ENCODE measurements around the gene SMAD6.

Gene SMAD6

DNA sequence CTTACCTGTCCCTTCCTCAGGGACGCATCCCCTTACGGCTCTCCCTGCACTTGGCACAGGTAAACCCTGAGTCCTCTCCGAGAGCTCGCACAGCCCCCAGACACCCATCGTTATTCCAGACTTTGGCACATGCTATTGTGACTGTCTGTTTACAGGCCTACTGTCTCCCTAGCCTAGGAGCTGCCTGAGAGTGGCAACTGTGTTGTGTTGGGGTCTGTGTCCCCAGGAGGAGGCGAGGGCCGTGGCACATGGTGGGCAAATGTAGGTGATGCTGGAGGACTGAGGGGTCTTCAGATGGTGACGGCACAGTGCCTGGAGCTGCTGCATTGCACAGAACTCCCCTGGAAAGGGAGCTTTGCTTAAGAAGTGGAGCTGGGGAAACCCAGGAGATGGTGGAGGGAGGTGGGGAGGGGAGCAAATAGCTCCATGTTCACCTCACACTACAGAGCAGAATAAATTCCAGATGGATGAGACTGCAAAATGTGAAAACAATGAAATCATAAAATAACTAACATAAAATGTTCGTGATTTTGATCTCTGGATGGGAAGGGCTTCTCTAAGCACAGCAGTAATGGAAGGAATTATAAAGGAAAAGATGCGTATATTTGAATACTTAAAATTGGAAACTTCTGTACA lies 96.5 kb downstream of the SMAD6 start:
- no peak for DNase-seq (ENCODE audit: low spot score)

DNA sequence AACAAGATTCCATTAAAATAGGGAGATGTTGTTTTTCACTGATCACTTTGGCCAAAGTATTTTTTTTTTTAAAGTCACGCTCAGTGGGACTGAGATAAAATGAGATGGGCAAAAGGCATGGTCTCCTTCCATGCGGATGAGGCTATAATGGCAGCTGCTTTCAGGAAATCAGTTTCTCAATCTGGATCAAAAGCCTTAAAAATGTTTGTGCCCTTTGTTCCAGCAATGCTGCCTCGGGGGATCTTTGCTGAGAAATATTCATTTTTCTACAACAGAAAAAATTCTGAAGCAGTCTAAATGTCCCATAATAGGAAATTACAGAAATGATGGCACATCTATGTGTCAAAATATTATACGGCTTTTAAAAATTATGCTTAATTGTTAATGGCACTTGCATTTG lies 97.2 kb downstream of the SMAD6 start:
- DNase-seq (ENCODE audit: low spot score): no peak

DNA sequence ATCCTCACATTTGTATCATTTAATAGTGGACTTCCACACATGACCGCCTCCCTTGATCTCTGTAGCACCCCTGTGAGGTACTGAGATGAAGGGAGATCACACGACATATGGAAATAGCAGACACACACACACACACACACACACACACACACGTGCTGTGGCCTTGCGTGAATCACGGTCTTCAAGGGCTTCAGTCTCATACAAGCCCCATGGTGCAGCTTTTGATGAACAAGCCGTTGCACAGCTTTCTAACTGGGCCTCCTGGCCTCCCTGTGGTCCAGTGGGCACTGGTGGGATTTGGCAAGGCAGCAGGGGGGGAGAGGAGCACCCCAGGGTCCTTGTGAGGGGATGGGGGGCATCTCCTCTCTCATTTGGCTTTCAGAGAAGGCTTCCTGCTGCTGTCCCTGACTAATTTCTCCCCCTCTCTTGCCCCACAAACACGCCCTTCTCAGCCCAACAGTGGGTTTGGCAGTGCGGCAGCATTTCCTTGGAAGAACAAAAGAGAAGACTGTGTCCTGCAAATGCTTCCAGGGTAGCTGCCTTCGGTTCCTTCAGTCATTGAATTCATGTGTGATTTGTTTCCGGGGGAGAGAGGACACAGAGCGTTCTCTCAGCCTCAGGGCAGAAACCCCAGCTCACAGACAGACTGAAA lies 98.7 kb downstream of the SMAD6 start:
- DNase-seq (ENCODE audit: low spot score): no peak

DNA sequence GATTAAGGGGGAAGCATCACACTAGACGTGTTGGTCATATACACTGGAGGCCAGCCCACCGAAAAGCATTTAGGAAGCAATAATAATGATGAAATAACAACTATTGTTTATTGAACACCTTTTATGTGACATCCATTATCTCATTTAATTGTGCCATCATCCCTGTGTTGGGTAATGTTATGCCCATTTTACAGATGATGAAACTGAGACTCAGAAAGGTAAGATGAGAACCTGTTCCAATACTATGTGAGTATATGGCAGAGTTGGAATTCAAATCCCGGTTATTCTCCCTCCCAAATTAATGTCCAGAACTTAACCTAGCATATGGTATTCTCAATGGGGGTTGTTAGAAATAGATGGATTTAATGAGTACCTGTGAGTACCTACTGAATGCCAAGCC lies 99.2 kb downstream of the SMAD6 start:
- DNase-seq (ENCODE audit: low spot score): no peak

DNA sequence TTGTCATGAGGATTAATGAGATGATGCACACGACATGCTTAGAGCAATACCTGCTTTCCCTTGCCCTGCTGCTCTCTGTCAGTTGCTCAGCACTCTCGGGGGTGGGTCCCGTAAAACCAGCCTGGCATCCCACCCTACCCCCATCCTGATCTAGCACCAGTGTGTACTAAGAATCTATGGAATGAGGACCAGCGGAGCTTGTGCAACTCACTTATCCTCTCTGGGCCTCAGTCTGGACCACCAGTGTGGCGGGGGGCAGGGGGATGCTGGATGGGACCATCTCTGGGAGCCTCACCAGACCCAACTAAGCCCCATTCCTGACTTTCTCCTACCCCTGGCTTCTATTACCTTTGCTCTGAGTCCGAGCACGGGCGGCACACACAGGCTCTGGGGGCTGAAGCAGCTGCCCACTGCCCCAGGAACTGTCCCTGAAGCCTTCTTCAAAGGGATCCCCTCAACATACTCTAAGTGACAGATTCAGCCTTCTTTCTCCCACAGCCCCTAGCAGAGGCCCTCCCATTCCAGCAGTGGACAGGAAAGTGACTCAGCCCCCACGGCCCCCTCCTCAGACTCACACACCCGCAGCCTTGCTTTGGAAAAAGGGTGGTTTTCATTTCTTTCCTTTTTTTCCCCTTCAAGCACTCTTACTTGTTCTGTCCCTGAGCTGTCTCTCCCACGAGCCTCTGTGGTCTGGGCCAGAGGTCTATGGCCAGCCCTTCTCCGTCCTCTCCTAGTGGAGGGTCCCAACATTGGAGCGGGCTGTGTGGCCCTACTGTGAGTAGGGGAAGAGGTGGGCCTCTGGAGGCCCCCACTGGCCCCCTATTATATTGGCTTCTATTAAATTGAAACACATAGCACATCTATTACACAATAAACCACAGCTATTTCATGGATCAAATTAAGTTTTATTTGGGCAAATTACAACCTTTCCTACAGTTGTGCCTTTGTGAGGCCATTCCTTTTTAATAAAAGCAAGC lies 100.3 kb downstream of the SMAD6 start:
- no peak for DNase-seq (ENCODE audit: low spot score)

DNA sequence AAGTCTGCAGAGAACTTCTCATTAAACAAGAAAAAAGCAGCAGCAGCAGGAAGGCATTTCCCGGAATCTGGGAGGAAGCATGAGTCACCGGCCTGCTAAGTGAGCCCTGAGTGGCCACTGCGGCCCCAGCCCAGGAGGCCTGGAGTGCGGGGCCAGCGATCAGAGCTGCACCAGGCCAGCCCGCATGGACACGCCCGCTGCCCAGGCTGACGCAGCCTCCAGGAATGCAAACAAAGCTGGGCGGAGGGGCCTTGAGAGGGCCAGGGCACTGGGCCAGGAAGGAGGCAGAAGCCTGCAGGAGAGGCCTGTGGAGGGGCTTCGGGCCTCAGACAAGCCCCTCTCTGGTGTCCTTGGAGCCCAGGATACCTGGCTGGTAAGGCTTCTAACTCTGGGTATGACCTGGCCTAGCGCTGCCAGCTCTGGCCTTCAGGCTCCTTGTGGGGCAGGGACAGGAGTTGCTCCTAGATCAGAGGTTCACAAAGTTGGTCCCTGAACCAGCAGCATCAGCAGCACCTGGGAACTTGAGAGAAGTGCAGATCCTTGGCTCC lies 101.2 kb downstream of the SMAD6 start:
- DNase-seq (ENCODE audit: low spot score): no peak

DNA sequence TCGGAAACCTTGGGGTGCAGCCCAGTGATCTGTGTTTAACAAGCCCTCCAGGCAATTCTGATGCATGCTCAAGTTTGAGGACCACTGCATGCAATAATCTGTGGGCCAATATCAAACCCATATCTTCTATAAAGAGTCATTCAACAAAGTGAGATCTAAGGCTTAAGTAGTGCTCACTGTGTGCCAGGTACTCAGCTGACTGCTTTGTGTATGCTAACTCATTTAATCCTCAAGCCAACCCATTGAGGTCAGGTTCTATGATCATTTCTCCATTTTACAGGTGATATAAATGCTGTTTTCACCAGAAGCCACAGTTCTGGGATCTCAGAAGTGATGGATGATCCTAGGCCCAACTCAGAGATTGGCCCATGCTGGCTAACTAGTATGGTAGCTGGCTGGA lies 101.7 kb downstream of the SMAD6 start:
- no peak for DNase-seq (ENCODE audit: low spot score)

DNA sequence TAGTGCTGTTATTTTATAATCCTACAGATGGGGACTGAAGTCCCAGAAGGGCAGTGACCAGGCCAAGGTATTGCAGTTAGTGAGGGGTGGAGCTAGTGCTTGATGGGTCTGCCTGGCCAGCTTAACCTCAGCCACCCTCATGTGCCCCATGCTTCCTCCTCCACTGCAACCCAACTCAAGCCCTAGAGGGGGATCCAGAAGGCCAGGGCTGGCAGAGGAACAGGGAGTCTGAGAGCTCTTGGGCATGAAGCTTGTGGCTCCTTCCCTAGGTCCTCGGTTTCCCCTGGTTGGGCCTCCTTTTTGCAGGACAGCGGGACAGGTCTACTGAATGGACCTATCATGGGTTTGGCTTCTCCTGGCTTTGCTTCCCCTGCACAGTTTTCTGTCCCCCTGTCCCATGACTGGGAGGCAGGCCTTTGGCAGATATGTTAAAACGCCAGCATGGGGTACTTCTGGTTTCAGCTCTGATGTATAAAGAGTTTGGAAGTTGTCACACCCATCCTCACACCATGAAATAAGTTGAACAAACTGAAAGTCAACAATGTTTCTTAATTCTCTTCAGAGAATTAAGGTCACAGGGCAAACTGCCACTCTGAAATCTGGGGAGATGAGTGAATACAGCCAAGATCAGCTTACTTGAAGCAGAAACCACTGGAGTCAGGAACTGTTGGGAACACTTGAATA lies 103.3 kb downstream of the SMAD6 start:
- DNase-seq (ENCODE audit: low spot score): no peak

DNA sequence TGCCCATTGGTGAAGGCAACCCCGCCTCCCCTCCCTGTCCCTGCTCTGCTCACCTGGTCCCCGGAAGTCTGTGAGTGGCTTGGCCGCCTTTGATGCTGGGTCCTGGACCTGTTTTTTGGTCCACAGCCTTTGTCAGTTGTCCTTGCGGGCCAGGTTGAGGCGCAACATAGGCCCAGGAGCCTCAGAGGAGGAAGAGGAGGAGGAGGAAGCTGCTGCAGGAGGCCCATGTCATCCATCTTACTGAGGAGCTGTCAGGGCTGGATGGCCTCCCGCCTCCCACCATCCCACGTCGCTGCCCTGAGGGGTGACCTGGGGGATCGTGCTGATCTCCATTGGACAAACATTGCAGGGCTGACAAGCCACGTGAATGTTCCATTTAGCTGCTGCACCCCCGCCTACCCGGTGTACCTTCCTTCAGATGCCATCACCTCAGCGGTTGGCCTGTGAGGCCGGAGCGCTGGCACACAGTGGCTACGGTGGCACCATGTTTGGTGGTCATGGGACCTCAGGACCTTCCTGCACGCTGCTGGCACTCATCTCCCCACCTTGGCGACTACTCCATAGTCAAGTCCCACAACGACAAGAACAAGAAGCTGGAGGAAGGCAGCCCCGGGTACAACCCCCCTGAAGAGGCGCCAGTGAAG lies 106.3 kb downstream of the SMAD6 start:
- no peak for DNase-seq (ENCODE audit: low spot score)

DNA sequence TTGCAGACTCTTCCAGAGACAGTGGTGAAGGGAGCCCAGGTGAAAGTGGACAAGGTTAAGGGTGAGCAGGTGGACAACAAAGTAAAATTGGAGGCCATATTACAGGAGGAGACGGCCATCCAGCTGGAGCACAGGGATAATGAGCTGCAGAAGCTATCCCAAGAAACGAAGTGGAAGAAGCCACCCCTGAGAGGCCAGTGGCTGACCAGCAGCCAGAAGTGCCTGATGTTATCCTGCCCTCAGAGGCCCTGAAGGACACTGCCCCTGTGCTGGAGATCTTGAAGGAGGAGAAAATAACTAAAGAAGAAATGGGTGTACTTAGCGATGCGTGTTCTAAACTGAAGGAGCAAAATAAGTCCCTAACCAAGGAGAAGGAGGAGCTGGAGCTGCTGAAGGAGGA lies 107.6 kb downstream of the SMAD6 start:
- DNase-seq (ENCODE audit: low spot score): no peak

DNA sequence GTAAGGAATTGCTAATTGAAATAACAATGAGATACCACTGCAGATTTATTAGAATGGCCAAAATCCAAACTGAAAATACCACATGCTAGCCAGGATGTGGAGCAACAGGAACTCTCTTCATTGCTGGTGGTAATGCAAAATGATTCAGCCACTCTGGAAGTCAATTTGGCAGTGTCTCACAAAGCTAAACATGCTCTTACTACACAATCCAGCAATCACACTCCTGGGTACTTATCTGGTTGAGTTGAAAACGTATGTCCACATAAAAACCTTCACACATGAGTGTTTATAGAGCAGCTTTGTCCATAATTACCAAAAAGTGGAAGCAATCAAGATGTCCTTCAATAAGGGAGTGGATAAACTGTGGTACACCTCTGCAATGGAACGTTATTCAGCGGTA lies 113.3 kb downstream of the SMAD6 start:
- DNase-seq (ENCODE audit: low spot score): no peak

DNA sequence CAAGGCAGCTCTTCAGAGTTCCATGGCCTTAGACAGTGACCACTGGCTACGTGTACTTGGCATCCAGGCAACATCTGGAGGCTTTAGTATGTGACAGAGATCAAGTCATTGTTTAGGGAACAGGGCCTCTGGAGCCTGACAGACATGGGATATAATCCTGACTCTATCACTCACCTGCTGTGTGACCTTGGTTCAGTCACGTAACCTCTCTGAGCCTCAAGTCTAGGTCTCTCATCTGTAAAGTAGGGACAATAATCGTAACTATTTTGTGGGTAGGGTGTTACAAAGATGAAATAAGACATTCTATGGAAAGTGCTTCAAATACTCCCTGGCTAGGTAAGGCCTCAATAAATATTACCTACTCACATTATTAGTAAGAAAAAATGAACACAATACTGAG lies 114.2 kb downstream of the SMAD6 start:
- no peak for DNase-seq (ENCODE audit: low spot score)

DNA sequence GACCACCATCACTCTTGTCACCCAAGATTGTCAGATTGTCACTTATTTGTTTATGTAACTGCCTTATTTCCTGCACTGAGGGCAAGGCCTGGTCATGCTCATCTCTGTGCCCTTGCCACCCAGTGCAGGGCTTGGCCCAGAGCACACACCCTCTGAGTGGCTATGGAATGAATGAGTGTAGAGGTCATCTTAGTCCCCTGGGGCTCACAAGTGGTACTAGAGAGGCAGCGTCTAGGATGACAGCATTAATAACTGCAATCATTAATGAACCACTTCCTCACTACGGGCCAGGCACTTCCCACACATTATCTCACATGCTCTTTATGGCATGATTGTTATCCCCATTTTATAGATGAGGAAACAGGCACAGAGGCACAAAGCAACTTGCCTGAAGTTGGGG lies 117.0 kb downstream of the SMAD6 start:
- no peak for DNase-seq (ENCODE audit: low spot score)

DNA sequence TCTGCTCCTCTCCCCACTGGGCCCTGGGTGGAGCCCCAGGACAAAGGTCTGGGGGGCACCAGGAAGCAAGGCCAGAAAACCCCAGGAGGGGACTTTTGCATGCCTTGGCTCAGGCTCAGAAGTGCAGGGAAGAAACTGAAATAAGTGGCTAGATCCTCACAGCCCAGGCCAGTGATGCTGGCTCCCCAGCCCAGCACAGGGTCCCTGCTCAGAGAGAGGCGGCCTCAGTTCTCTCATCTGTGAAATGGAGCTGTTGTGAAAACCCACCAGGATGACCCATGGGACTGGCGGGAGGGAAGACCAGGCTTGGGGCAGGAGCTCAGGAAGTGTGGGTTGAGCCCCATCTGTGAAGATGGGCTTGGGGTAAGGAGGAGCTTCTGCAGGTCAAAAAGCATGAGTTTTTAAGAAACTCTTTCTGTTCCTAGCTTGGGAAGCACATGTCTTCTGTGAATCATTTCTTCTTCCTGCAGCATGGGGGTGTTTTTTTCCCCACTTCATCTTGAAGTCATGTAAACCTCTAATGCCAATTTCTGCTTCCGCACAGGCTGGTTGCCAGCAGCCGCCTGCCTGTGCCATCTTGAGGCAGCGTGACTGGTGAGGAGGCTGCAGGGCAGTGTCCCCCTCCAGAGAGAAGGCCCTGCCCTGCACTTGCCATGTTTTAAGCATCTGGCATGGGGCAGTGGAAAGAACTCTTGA lies 118.6 kb downstream of the SMAD6 start:
- DNase-seq (ENCODE audit: low spot score): no peak

DNA sequence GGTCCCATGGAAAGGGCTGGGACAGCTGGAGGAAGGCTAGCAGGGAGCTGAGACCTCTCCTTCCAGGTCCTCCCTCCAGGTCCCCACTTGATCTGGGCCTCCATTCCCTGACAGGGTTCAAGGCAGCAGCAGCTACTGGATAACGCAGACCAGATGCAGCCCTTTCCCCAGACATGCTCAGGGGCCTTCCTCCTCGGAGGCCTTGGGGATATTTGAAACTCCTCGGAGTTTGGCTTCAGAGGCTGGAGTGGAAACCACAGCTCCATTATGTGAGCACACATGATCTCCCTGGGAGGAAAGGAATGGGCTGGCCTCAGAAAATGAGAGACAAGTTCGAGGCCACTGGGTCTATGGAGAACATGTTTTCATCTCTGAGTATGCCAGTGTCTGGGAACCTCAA lies 119.3 kb downstream of the SMAD6 start:
- DNase-seq (ENCODE audit: low spot score): no peak

DNA sequence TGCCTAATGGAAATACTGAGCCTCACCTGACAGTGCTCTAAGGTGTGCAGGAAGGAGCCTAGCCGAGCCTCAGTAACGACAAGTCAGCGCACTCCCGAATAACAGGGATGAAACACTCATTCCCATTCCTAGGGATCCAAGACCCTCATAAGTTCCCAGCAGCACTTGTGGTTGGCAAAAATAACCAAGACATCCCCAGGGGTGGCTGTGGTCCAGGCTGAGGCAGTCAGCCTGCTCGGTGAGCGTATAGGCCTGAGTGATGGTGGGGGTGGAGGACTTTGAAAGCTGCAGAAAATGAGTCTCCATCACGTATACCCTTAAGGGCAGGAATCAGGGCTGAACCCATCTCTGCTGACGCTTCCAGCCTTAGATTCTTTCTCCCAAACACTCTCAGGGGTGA lies 120.1 kb downstream of the SMAD6 start:
- no peak for DNase-seq (ENCODE audit: low spot score)

DNA sequence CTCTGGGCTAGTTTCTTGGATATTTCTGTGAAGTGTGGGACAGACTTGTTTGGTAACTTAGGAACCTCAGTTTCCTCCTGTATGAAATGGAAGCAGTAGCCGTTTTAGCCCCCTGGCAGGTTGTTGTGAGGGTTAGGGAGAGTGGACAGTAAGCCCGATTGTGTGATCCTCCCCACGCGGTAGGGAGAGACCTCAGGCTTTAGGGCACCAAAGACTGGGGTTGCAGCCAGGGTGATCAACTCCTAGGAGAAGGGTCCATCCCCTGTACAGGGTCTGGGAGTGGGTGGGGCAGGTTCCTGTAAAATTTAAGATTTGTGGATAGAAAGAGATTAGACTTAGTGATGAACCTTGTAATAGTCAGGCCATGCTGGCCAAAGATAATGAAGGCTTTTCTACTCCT lies 120.5 kb downstream of the SMAD6 start:
- DNase-seq (ENCODE audit: low spot score): no peak

DNA sequence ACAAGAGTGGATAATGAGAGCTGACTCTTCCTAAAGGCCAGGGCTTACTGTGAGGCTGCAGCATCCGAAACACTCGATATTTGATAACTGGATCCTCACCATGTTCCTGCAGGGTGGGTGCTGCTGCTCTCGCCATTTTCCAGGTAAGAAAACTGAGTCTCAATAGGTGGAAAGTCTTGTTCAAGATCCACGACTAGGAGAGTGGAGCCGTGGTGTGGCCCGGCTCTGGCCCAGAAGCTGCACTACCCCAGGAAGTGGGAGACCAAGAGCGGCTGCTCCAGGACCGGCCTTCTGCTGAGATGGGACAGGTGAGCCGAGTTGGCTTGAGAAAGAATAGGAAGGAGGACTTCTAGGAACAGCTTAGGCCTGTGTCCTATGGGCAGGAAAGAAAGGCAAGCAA lies 121.6 kb downstream of the SMAD6 start:
- no peak for DNase-seq (ENCODE audit: low spot score)

DNA sequence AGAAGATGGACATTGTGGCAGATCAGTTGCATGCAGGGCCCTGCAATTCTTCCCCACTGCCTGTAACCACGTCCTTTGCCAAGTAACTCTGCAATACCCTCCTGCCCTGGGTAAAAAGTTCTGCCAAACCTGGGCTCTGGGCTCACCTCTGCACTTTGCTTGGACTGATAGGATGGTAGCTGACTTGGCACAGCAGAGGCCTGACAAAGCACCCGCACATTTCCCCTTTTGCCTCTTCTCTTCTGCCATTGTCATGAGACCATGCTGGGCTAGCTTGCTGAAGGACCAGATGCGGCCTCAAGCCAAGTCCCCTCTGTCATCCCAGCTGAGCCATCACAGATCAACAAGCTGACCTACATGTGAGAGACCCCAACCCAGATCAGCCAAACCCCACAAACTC lies 122.4 kb downstream of the SMAD6 start:
- DNase-seq (ENCODE audit: low spot score): no peak

DNA sequence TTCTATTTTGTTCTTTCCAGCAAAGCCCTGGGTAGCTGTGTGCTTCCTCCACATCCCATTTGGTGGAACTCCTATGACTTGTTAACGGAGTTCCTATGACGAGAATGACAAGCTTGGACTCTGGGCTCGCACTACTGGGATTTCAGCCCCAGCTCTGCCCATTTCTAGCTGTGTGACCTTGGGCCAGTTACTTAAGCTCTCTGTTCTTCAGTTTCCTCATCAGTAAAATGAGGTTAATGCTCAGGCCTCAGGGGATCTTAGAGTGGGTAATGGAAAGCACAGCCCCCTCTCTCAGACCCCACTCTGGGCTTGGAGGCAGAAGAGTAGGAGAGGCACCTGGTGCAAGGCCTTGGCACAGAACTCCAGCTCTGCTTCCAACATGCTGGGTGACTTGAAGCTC lies 123.1 kb downstream of the SMAD6 start:
- DNase-seq (ENCODE audit: low spot score): no peak

DNA sequence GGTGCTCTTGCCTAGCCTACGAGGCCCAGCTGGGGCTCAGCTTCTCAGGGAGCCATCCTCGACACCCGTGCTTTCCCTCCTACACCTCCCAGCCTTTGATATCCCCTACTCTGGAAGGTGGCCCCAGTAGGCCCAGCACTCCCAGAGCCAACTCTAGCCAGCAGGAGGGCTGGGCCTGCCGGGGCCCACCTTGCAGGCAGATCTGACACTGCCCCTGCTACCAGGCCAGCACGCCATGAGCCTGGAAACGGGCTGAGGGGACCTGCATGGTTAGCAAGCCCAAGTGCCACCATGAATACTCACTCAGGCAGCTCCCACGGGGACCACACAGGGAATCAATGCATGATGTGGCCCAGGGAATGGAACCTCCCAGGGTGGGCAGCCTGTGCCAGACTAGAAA lies 123.7 kb downstream of the SMAD6 start:
- no peak for DNase-seq (ENCODE audit: low spot score)
